Fibroblast of the aortic adventitia (primary cell): ENCODE results near the gene POLDIP3. TPM values are rescaled to one million over a fixed set of nuclear protein-coding genes. Genes with fewer than 3 reads are reported as not detected.
A peak's percentile ranks its signal among the peaks of the same experiment; 100 is the strongest.

ENCODE experiments used
- DNase-seq: peaks from one replicate; pipeline ENCODE4 v3.0.0-alpha.2; 2010; ENCODE audit warnings: low read depth
- H3K4me3 ChIP-seq: 2 replicates; pipeline ENCODE4 v1.5.1; 2011; ENCODE audit warnings: low read depth, mild to moderate bottlenecking, control low read depth, low read length, moderate library complexity
- total RNA-seq: library from RNA; depleted of rRNA; stranded (reverse); fragments of >200 nt; gene quantifications from 2 replicates; pipeline ENCODE4 v1.2.3, GENCODE V29; 2012; ENCODE audit warnings: low replicate concordance
- TF ChIP-seq, protein P1 (sequence below): IDR thresholded peaks from 2 replicates; pipeline ENCODE4 v1.5.1; 2011; ENCODE audit warnings: mild to moderate bottlenecking, low read length, control low read depth, inconsistent platforms; ENCODE audit not compliant: insufficient read depth

The POLDIP3 gene
- total RNA-seq, 1 donor, result 34.1 TPM

DNA sequence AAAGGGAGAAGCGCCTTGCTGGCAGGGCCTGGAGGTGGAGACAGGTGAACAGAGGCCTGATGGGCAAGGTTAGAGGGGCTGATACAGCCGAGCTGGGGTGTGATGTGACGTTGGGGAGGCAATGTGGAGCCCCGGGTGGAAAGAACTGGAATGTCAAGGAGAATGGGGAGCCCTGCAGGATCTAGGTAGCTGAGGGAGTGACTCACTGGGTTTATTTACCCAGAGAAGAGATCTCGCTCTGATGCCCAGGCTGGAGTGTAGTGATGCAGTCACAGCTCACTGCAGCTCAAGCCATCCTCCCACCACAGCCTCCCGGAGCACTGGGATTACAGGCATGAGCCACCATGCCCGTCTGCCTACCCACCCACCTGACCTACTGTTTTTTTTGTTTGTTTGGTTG lies 36.5 kb upstream of the POLDIP3 start:
- no peak overlapping the region for H3K4me3 ChIP-seq
- TF ChIP-seq, protein P1, sequence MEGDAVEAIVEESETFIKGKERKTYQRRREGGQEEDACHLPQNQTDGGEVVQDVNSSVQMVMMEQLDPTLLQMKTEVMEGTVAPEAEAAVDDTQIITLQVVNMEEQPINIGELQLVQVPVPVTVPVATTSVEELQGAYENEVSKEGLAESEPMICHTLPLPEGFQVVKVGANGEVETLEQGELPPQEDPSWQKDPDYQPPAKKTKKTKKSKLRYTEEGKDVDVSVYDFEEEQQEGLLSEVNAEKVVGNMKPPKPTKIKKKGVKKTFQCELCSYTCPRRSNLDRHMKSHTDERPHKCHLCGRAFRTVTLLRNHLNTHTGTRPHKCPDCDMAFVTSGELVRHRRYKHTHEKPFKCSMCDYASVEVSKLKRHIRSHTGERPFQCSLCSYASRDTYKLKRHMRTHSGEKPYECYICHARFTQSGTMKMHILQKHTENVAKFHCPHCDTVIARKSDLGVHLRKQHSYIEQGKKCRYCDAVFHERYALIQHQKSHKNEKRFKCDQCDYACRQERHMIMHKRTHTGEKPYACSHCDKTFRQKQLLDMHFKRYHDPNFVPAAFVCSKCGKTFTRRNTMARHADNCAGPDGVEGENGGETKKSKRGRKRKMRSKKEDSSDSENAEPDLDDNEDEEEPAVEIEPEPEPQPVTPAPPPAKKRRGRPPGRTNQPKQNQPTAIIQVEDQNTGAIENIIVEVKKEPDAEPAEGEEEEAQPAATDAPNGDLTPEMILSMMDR, result no peak
- DNase-seq, result no peak

DNA sequence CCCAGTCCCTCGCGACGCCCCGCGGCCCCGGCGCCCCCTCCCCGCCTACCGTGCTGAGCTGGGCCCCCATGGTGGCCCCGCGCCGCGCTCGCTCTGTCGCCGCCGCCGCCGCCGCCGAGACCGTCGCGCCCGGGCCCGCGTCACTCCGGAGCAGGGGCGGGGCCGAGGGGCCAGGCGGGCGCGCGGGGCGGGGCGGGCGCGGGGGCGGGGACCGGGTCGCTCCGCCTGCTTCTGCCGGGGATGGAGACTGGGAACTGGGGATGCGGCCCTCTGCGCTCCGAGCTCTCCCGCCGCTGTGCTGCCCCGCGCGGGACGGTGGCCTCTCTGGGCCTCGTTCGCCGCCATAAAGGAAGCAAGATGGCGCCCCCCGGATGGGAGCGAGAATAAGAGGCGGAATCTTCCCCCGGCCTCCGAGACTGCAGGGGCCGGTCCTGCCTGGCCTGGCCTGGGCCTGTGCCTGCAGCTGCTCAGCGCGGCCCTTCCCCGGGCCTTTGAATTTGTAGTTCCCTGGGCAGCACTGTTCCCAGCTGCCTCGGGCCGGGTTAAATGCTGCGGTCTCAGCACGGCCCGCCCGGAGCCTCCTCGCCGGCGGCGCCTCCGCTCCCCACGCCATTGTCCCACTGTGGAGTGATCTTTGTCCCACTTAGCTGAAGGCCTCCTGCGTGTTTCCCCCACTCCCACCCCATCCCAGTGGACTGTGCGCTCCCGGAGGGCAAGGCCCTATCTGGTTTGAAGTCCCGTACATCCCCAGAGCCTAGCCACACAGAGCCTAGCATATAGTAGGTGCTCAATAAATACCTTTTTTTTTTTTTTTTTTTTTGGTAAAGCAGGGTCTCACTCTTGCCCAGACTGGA lies 34.8 kb upstream of the POLDIP3 start, which contains the start of gene CYB5R3:
CYB5R3 (minus strand) TSS at position 147 of the 854 bp plus-strand sequence; CDS start at position 70, 77 bp downstream.
- TF ChIP-seq, protein P1, result no peak
- H3K4me3 ChIP-seq, result peak within 1 kb of the TSS; percentile 92
- peak; percentile 75 for DNase-seq

DNA sequence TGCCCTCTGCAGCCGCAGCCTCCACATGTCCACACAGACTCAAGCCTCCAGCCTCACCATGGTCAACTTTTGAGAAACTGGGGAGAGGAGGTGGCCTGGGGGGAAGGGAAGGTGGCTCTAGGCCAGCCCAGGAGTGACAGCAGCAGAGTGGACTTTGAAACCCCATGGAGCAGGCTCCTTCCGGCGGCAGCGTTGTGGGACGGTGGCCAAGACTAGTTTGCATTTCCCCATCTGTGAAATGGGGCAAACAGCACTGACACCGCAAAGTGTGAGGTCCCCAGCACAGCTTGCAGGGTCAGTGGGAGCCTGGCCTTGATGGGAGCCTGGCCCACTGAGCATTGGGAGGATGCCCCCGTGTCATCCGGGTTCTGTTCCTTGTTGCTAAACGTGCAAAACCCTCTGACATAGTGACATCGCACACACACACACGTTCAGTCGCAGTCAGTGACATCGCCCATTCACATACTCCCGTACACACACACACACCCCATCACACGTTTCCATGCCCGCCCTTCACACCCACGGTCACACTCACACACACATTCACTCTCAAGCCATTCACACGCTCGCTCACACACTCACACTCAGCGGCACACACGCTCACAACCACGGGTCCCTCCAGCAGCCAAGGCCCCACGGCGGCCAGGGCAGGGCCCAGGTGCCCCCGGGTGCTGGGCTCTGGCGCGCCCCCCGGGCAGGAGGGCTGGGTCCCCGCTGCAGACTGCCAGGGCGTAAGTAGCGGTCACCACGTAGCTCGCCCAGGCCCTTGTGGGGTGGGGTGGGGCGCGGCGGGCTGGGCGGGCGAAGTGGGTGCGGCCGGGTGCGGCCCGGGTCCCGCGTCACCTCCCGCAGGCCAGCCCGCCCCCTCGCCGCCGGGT lies 33.9 kb upstream of the POLDIP3 start:
- peak overlapping the region; percentile 92 for H3K4me3 ChIP-seq
- DNase-seq, result peak; percentile 34
- TF ChIP-seq, protein P1, result no peak

DNA sequence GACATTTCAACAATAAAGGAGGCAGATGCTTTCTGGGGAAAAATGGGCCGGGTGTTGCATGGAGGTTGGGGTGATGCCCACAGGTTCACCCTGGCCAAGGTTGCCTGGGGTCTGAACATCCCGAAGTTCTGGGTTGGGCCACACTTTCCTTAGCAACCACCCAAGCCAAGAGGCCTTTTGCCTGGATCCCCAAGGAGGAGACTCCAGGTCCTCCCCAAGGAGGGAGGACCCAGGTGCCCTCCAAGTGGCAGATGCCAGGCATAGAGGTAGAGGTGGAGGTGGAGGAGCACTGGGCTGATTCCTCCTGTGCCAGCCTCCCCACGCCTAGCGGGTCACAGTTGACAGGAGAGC lies 33.3 kb upstream of the POLDIP3 start:
- DNase-seq, result no peak
- TF ChIP-seq, protein P1, result no peak

DNA sequence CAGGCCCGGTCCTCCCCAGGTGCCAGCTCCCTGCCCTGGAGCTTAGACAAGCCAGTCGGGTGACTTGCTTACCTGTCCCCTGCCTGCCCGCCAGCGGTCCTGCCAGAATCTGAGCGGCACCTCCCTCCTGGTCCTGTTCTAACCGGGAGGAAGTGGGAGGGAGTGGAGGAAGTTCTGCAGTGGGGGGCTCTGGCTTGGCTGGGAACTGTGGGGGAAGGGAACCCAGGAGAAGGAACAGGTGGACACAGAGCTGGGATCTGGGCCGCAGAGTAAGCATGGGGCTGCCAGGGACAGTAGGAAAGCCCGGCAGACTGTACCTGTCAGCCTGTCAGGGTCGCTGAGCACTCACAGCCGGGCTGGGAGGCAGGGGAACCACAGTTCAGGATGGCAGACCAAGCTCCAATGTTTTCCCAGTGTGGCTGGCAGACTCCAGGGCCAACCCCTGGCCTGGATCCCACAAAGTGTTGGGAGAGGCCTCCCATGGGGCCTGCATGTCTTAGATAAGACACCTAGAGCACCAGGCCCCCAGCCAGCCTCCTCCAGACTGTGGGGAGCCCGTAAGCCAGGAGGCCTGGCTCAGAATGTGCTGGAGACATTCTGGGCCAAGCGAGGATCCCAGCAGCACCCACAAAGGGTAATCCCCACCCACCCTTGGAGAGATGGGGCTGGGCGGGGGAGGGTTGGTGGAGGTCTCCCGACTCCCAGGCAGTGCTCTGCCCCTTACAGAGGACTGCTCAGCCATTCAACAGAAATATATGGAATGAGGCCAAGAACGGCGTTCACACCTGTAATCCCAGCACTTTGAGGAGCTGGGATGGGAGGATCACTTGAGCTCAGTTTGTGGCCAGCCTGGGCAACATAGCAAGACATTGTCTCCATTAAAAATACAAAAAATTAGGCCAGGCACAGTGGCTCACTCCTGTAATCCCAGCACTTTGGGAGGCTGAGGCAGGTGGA lies 32.2 kb upstream of the POLDIP3 start:
- peak; percentile 74 for DNase-seq
- TF ChIP-seq, protein P1, result no peak
- H3K4me3 ChIP-seq, result peak overlapping the region; percentile 31

More for the DNA sequence above, 33.3 kb upstream of the POLDIP3 start:
- H3K4me3 ChIP-seq, result peak overlapping the region; percentile 92
